ENCODE results near the gene DNAH17.

DNA sequence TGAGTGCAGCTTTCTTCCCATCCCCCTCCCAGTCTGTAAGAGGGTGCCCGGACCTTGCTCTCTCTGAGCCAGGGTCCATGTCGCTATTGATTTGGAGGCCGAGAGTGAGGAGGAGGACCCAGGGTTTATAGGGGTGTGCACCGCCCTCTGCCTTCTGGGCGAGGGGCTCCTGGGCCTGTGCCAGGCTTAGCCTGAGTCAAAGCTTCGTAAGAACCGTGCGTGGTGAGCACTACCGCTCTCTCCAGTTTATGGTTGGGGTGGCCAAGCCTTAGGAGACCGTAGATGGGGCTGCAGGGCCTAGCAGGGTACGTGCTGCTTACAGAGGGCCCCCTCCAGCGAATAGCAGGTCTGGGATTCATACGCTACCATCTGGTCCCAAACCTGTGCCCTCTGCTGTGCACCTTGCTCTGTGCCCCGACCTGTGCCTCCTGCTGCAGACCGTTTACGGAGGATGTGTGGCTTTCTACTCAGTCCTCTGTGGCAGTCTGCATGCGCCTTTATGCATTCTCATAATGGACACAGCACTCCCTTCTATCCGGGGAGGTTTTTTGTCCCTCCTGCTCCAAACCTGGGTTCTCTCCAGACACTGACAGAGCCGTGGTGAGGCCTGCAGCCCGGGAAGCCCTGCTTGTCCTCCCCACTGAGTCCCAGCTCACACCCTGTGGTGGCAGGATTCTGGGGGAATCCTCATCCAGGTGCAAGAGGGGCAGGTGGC lies 144.0 kb downstream of the DNAH17 start:
- TF ChIP-seq, protein P1, sequence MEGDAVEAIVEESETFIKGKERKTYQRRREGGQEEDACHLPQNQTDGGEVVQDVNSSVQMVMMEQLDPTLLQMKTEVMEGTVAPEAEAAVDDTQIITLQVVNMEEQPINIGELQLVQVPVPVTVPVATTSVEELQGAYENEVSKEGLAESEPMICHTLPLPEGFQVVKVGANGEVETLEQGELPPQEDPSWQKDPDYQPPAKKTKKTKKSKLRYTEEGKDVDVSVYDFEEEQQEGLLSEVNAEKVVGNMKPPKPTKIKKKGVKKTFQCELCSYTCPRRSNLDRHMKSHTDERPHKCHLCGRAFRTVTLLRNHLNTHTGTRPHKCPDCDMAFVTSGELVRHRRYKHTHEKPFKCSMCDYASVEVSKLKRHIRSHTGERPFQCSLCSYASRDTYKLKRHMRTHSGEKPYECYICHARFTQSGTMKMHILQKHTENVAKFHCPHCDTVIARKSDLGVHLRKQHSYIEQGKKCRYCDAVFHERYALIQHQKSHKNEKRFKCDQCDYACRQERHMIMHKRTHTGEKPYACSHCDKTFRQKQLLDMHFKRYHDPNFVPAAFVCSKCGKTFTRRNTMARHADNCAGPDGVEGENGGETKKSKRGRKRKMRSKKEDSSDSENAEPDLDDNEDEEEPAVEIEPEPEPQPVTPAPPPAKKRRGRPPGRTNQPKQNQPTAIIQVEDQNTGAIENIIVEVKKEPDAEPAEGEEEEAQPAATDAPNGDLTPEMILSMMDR (IDR thresholded peaks at IDR 0.05; ENCODE audit: control extremely low read depth in 1 of 3, insufficient read depth in 1 of 3, low read depth in 1 of 3, low read length in 3 of 3) = no peak
- TF ChIP-seq EZH2 (IDR thresholded peaks at IDR 0.05; ENCODE audit: low read depth, low read length, severe bottlenecking) = no peak
